Activated gamma-delta T cell treated with Interleukin-2 at 50 U/mL for 16 hours (primary cell): ENCODE results near the gene KCND2.

Source experiments
- DNase-seq: peaks from one replicate; pipeline ENCODE4 v3.0.0-alpha.2; 2020

KCND2 gene

GRCh38 chr7:120311028-120311788, 38.2 kb downstream of the KCND2 start:
- no peak for DNase-seq

GRCh38 chr7:120320218-120320961, 47.4 kb downstream of the KCND2 start:
- DNase-seq, result no peak

DNA sequence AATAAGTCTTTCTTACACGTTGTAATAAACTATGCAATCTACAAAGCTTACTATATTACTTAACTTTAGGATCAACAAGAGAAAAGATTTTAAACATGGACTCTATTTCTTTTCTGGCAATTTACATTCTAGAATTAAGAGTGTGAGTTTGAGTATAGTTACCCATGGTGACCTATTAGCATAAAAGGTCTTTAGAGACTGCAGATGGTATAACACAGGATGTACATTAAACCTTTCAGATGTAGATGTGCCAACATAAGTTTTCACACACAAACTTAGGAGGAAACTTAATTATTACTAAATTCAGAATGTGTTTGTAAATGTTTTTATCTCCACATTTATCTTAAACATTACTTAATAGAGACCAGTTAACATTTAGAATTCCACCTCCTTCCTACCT, 54.1 kb downstream of the KCND2 start:
- no peak for DNase-seq

DNA sequence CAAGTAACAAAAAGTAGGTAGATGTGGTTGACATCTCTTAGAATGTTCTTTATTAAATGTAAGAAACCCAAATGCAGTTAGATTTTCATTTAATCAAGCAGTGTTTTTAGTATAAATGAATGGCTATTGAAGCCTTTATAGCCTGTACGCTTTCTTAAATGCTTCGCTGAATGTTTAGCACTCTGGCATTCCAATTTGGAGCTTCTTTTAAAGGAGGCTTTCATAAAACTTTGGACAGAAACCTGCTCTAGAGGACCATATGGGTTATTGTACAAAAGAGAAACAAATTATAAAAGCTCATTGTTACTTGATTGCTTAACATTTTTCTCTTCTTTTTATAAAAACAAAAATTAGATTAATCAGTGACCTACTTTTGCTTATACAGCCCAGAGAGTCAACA, 59.5 kb downstream of the KCND2 start:
- no peak for DNase-seq

- DNase-seq, result no peak
These were observed 61.5 kb downstream of the KCND2 start for GRCh38 chr7:120334475-120334874.

DNA sequence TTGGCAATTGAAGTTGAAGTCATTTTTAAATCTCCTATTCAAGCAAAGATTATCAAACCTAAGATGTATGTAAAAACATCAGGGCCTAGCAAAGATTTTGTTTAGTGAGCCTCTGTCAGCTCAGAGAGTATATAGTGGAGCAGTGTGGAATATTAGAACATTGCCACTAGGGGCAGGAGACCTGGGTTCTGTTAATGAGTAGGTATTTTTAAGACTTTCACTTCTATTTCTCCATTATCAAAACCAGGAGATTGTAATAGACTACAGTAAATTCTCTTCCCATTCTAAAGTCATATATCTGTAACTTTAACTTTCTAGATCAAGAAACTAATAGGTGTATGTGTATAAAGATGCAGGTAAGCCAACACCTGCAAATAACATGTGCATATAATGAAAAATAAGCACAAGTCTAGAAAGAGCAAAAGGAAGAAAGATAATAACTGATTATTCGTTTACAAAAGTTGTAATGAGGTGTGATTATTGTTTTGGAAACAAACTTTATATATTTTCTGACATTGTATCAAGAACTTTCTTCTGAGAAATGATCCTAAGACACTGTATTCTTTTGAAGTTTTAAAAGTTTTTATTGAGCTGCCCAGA, 64.4 kb downstream of the KCND2 start:
- no peak for DNase-seq

GRCh38 chr7:120344276-120344675, 71.3 kb downstream of the KCND2 start:
- DNase-seq, result no peak

- DNase-seq, result no peak
These were observed 80.2 kb downstream of the KCND2 start for GRCh38 chr7:120353171-120353570.

DNA sequence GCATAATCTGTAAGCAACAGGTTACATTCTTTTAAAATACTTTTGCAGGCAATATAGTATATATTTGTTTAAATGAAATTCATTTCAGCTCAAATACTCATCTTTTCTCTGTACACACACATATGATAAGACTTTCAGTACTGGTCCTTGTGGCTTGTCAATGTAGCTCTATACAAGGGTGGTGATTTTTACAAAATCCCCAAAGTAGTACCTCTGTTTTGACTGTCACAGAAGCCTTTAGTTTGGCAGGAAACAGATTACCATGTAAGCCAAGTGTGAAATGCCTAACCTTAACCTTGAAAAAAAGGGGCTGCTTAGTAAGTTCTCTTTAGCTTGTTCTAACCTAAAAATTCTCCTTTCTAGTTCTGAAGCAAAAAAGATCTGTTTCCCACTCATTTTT, 87.9 kb downstream of the KCND2 start:
- no peak for DNase-seq

DNA sequence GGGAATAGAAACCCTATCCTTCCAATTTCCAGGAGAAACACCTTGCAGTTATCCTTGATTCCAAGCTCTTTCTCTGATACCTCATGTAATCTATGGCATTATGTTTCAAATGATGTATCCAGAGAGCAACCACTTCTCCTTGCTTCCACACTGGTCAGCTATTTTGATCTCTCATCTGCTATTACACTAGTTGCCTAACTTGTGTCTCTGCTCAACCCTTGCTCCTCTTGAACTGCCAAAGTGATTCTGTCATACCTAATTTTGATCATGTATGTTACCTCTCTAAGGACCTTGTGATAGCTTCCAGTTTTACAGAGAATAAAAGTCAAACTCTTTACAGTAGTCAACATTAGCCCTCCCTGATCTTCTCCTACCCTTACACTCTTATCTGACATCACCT, 90.4 kb downstream of the KCND2 start:
- no peak for DNase-seq

DNA sequence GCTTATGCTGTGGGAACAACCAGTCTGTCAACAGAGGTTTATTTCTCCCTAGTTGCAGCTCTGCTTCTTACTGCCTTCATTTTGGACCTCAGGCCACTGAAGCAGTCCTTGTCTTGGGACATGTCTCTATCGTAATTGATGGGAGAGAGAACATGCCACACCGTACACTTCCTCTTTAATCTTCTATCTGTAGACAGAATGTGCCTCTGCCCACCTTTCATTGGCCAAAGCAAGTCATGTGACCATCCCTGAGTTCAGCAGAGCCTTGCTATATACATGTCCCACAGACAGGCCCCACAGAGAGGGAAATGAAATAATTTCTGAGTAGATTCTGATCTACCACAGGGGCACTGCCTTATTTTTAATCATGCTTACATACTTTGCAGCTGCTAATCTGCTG, 98.0 kb downstream of the KCND2 start:
- DNase-seq, result no peak

- no peak for DNase-seq
These were observed 100.2 kb downstream of the KCND2 start for GRCh38 chr7:120373174-120373573.

DNA sequence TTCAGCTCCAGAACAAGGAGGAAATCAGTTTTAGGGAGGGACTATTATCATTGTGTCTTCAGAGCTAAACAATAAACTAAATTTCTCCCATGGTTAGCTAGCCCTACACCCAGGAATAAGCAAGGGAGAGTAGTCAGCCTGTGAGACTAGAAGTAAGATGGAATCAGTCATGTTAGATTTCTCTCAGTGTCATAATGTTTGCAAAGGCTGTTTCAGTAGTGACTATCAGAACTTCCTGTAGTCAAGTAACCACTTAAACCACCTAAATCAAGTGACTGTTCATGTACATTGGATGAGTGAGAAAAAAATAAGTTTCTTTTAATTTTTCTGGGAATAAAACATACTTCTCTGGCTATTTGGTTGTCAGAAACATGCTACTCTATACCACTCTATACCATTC, 121.6 kb downstream of the KCND2 start:
- DNase-seq, result no peak

- DNase-seq, result no peak
These were observed 122.6 kb downstream of the KCND2 start for GRCh38 chr7:120395526-120396019.

GRCh38 chr7:120398284-120399000, 125.5 kb downstream of the KCND2 start:
- DNase-seq, result no peak

- DNase-seq, result no peak
These were observed 128.0 kb downstream of the KCND2 start for GRCh38 chr7:120400806-120401455.

DNA sequence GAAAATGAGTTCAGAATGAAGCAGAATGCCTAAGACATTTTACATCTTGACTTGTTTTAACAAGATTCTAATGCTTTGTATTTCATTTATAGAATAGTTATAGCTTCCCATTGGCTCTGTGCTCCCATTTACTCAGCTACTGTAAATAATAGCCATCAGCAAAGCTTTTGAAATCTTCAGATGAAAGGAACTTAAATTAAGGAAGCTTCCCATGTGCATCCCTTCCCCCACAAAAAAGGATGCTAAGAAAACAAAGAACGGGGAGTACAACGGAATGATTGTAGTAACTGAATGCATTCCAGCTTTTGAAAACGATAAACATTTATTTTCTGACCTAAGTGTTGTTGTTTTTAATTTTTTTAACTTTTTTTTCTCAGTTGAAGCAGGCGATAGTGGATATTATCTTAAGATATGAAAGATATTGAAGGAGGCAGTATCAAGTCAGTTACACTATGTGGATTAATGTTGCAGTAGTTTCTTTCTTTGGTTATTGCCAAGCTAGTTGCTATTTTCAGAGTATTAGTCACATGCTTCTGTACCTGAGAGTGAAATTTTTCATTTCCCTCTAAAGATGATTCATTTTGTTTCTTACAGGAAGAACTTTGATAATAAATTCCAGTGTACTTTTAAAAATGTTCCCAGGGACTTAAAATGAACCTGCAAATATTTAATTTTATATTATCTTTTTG, 129.2 kb downstream of the KCND2 start:
- no peak for DNase-seq

DNA sequence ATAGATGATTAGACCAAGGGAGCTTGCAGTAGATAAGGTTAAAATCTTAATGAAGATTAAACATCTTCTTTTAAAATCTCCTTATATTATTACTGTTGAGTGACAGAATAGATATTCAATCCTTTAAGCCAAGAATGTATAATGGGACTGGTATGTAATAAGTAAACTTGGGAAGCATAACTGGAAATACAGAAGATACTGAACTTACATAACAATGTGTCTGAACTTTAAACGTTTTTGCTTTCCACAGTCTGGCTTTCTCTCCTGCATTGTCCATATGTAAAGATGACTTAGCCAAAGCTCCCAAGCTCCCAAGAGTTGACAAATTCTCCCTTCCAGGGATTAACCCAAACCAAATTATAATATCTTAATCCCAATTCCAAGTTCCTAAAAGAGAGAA, 129.8 kb downstream of the KCND2 start:
- no peak for DNase-seq

GRCh38 chr7:120404042-120404441, 131.1 kb downstream of the KCND2 start:
- no peak for DNase-seq

- DNase-seq, result no peak
These were observed 132.7 kb downstream of the KCND2 start for GRCh38 chr7:120405652-120406051.

DNA sequence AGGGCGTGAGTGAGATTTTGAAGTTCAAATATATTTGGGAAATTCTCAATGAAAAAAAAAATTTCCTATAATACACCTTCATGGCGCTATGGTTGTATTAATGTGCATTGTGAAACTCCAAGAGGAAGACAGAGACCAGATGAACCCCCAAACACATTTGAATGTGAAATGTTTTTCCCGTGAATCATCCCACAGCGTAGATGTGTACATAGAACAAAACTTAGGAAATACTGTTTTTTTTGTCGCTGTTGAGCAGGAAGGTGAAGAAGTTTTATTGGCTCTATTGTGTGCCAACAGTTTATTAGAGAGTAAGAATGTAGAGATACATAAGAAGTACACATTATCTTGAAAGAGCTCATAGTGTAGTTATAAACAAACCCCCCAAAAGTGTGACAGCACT, 134.0 kb downstream of the KCND2 start:
- DNase-seq, result no peak
